GM18498 (cell line): ENCODE measurements around the gene PPAN.
A peak's percentile ranks its signal among the peaks of the same experiment; 100 is the strongest.

ENCODE experiments used
- ATAC-seq: cut with Tn5 transposase; IDR thresholded peaks from one replicate; pipeline ENCODE4 v1.9.1; 2021; ENCODE audit warnings: mild to moderate bottlenecking, moderate library complexity; ENCODE audit not compliant: unreplicated experiment

The PPAN gene

DNA sequence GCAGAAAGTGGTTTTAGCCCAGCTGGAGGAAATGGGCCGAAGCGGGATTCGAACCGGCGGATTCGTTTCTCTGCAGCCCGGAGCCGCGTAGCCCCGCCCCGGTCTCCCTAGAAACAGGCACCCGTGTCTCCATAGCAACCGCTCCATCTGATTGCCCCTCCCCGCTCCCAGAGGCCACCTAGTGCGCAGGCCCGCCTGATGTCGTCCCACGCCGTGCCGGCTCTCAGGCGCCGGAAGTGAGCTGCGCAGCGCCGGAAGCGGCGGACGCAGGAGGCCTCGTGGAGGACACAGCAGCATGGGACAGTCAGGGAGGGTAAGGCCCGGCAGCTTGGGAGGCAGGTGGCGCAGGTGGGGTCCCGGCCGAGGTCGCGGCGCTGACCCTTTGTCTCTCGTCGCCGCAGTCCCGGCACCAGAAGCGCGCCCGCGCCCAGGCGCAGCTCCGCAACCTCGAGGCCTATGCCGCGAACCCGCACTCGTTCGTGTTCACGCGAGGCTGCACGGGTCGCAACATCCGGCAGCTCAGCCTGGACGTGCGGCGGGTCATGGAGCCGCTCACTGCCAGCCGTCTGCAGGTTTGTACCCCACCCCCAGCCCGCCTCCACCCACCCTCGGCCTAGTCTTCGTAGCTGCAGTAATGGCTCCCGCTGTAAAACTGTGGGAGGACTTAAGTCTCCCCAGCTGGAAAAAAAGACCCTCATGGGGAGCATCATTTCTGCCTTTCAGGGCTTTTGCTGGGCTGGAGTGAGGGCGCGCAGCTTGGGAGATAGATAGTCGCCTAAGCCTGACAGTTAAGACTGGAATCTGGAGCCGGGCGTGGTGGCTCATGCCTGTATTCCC, at the start of gene PPAN:
Gene PPAN, plus strand, starts transcription at position 263 of the 837 bp plus-strand sequence. Its CDS starts 33 bp downstream, at position 296.
- ATAC-seq = peak; percentile 49

GRCh38 chr19:10061717-10062310, 44.3 kb upstream of the PPAN start:
- no peak for ATAC-seq

DNA sequence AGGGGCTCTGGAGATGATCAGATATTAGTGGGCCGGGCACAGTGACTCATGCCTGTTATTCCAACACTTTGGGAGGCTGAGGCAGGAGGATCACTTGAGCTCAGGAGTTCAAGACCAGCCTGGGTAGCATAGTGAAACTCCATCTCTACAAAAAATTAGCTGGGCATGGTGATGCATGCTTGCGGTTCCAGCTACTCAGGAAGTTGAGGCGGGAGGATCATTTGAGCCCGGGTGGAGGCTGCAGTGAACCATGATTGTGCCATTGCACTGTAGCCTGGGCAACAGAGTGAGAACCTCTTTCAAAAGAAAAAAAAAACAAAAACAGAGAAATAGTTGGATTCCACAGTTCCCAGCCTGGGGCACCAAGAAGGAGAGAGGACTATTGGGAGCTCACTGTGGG, 38.0 kb upstream of the PPAN start:
- no peak for ATAC-seq

DNA sequence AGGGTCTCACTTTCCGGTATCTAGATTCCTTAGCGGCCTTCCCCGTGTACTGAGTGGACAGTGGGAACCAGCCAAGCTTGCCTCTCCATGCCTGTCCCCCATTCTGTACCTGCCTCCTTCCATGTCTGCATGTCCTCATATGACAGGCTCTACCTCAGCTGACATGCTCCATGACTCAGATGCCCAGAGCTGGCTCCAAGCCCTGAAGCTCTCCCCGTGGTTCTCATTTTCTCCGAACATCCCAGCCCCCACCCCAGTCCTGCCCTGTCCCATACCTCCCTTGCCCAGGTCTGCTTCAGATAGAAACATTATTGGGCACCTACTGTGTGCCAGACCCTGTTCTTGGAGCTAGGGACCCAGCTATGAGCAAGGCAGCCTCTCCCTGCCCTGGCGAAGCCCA, 37.1 kb upstream of the PPAN start:
- no peak for ATAC-seq

GRCh38 chr19:10070730-10071446, 35.3 kb upstream of the PPAN start:
- ATAC-seq = no peak

DNA sequence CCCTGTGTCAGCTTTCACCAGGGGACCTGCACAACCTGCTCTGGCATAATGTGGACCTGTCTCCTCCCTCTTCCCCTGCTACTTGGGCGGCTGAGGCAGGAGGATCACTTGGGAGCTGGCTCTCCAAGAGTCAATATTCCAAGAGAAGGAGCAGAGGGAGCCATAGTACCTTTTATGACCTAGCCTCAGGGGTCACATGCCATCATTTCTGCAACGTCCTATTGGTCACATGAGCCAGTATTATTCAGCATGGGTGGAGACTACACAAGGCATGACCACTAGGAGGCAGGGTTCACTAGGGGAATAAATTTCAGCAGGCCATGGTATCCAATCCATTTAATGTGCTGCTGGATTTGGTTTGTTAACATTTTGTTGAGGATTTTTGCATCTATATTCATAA, 32.0 kb upstream of the PPAN start:
- ATAC-seq = no peak

GRCh38 chr19:10076535-10076934, 29.6 kb upstream of the PPAN start:
- ATAC-seq = no peak

- ATAC-seq = no peak
These were observed 27.8 kb upstream of the PPAN start for GRCh38 chr19:10078329-10078728.

GRCh38 chr19:10079031-10079453, 27.1 kb upstream of the PPAN start:
- ATAC-seq = no peak

DNA sequence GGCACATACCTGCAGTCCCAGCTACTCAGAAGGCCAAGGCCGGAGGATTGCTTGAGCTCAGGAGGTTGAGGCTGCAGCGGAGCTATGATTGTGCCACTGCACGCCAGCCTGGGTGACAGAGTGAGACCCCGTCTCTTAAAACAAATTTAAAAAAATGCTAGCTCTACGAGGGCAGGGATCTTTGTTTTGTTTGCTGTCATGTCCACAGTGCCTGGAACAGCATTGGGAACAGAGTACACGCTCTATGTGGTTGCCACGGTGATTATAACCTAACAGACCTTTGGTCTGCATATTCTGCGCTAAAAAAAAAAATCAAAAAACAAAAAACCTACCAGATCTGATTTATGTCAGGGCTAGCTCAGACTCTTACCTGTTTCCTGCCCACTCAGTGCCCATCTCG, 22.3 kb upstream of the PPAN start:
- ATAC-seq = no peak

DNA sequence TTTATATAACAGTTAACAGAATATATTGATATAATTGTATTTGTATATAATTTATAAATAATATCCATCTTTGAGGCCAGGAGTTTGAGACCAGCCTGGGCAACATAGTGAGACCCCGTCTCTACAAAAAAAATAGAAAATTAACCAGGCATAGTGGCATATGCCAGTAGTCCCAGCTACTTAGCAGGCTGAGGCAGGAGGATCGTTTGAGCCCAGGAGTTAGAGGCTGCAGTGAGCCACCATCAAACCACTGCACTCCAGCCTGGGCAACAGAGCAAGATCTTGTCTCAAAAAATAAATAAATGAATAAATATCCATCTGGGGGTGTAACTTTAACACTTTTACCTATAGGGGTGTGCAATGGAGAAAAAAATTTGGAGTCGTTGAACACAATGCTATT, 21.4 kb upstream of the PPAN start:
- ATAC-seq = no peak

DNA sequence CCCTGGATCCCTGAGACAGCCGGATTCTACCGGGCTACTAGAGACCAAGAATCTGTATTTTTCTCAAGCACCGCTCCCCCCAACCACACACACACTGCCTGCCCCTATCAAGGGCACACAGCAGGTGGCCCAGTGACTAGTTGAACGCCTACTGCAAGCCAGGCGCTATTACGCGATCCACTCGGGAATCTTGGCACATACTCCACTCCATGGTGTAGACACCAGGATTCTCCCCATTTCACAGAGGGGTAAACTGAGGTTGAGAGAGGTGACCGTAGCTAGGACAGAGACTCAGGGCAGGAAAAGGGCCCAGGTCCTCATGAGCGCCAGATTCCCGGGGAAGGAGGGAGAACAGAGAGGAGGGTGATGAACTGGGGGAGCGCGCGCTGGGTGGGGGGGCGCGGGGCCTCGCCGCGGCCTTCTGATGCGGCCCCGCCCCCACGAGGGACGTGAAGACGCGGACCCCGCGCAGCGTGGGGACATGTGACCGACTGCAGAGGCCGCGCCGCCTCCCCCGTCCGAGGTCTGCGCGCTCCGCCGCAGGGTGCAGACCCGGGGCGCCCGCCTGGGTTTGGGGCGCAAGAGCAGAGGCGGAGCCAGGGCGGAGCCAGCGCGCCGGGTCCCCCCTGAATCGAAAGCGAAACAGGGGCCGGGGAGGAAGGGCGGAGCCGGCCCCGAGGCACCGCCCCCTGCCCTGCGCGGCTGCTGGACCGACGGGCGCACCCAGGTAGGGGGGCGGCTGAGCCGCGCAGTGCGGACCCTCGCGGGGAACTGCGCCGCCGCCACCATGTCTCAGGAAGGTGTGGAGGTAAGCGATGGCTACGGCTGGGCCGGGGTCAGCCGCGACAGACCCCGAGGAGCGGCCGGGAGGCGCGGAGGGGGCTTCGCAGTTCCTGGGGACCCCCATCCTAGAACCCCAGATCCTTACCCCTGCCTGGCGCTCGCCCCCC, 20.2 kb upstream of the PPAN start, which contains the start of gene SHFL:
Gene SHFL, plus strand, starts transcription at position 677 of the 950 bp plus-strand sequence. Its CDS starts 111 bp downstream, at position 788.
- peak; percentile 89 for ATAC-seq

DNA sequence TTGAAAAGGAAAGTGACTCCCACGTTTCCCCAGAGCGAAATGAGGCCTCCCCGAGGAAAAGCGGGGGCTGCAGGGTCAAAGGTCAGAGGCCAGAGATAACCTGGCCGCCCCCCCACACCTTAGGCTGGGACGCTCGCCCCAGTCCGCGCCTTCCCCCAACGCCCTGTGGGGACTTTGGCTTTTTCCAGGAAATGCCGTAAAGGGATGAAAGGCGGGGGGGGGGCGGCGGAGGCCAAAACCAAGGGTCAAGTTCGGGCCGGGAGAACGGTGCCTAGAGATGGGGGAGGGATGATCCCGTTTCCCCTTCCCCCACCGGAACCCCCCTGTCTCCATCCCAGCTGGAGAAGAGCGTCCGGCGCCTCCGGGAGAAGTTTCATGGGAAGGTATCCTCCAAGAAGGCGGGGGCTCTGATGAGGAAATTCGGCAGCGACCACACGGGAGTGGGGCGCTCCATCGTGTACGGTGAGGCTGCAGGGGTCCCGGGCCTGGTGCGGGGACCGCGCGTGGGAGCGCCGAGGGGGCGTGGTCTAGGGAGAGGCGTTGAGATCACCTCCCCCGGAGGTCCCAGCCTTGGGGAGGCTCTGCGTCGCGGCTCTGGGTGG, 19.5 kb upstream of the PPAN start:
- ATAC-seq = no peak

DNA sequence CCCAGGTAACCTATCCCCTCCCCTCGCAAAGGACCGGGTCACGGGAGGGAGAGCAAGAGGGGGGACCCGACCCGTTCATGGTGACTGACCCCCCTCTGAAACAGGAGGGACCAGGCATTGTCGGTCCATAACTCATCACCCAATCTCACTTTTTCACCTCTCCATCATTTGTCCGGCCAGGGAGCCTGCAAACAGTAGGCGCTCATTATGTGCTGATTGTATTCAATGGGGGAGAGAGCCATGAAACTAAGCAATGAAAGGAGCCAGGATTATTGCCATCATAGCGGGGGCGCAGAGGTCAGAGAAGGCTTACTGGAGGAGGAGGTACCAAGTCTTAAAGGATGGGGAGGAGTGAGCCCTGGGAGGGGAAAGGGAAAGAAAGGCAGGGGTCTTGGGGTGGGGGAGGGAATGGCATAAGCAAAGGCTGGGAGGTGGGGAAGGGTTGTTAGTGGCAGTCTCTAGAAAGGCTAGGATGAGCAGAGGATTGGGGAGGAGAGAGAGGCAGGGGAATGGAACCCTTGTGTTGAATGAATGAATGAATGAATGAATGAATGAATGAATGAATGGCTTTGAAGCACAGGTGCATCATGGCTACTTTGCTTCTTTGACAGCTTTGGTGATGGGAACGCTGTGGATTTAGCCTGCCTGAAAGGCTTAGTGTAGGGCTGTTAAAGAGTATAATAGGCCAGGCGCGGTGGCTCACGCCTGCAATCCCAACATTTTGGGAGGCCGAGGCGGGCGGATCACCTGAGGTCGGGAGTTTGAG, 18.7 kb upstream of the PPAN start:
- ATAC-seq = no peak

- no peak for ATAC-seq
These were observed 17.1 kb upstream of the PPAN start for GRCh38 chr19:10088949-10089554.

GRCh38 chr19:10089801-10090375, 16.3 kb upstream of the PPAN start:
- ATAC-seq = no peak

DNA sequence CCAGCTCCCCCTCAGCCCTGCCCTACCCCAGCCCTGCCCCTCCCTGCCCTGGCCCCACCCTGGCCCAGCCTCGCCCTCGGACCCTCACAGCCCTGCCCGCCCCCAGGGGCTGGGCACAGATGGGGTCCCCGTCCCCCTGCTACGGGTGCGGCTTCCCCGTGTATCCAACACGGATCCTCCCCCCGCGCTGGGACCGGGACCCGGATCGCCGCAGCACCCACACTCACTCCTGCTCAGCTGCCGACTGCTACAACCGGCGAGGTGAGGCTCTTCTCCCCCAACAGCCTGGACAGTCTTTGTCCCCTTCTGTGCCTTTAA, 14.8 kb upstream of the PPAN start:
- ATAC-seq = no peak

DNA sequence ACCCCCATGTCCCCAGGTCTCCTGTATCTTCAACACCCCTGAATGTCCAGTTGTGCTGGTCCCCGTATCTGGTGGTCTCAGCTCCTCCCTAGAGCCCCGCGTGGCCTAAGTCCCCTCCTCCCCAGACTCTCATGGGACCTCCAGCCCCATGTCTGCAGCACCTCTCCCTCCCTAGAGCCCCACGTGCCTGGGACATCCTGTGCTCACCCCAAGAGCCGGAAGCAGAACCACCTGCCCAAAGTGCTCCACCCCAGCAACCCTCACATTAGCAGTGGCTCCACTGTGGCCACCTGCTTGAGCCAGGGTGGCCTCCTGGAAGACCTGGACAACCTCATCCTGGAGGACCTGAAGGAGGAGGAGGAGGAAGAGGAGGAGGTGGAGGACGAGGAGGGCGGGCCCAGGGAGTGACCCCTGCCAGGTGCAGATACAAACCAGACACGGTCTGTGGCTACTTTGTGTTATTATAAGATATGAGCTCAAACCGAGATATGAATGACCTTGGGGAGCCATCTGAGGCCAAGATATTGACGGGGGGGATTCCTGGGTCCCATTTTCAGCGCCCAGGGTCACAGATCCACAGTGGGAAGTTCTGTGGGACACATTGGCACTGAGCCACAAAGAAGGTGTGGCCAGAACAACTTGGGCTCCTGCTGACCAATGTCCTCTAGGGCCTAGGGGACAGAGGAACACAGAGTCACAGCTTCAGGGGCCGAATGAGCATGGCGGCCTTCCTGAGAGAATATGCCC, 14.1 kb upstream of the PPAN start:
- no peak for ATAC-seq
